Ovary (tissue), 3 donors: ENCODE measurements around the gene CTNNA3.

Experiments used
- EP300 ChIP-seq: sonication (generic); formaldehyde crosslinking; IDR thresholded peaks from one replicate; pipeline ENCODE4 v1.6.1; 2017; ENCODE audit warnings: antibody characterized with exemption
- POLR2A ChIP-seq: fragments of 450-650 bp; IDR thresholded peaks from one replicate; pipeline ENCODE4 v1.6.1; 2017; ENCODE audit warnings: antibody characterized with exemption, mild to moderate bottlenecking, moderate library complexity
- TF ChIP-seq, protein P1 (sequence below), 3 donors: fragments of 450-650 bp in 2 of 3; fragments of 200-600 bp in 1 of 3; IDR thresholded peaks; one replicate each; pipeline versions ENCODE4 v1.5.1 to v1.8.0; 2016 to 2022; ENCODE audit warnings: antibody characterized with exemption in 3 of 3, mild to moderate bottlenecking in 1 of 3
- donor health status: DM: no; HTN: no; CAD: no.

DNA sequence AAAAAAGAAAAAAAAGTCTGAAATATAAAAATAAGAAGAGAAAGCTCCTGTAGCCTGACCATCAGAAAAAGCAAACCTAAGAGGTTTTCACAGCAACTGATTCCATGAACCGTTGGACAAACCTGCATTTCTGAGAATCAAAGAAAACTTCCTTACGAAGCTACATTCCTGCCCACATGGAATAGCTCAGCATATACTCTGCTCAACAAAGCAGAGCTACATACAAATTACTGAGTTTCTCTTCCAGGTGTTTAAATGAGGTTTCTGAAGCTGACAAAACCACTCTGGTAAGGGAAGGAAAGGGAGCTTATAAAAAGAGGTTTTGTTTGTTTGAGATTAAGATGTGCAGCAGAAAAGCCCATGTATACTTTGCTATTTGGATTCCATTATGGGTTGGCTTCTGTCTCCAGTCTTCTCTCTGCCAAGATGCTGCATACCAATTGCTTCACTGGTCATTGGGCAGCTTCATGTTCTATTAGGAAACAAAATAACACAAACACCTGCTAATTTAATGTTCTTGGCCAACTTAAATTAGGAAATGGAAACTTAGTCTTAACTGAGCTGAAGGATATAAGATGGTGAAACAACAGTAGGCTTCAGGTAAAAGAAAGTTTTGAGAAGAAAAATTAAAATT lies 456.0 kb downstream of the CTNNA3 start:
- TF ChIP-seq, protein P1, sequence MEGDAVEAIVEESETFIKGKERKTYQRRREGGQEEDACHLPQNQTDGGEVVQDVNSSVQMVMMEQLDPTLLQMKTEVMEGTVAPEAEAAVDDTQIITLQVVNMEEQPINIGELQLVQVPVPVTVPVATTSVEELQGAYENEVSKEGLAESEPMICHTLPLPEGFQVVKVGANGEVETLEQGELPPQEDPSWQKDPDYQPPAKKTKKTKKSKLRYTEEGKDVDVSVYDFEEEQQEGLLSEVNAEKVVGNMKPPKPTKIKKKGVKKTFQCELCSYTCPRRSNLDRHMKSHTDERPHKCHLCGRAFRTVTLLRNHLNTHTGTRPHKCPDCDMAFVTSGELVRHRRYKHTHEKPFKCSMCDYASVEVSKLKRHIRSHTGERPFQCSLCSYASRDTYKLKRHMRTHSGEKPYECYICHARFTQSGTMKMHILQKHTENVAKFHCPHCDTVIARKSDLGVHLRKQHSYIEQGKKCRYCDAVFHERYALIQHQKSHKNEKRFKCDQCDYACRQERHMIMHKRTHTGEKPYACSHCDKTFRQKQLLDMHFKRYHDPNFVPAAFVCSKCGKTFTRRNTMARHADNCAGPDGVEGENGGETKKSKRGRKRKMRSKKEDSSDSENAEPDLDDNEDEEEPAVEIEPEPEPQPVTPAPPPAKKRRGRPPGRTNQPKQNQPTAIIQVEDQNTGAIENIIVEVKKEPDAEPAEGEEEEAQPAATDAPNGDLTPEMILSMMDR (IDR thresholded peaks at IDR 0.05), result no peak
- TF ChIP-seq EP300, result no peak
- no peak for TF ChIP-seq POLR2A
